Embryonic facial prominence (tissue), 1 donor: ENCODE results near the gene FFAR3.
A peak's percentile ranks its signal among the peaks of the same experiment; 100 is the strongest.
"Not testable (repeated sequence)": the region's sequence is repeated elsewhere in the genome, so short reads cannot be mapped to it uniquely, and the experiment has no call there.

Experiments
- DNase-seq: peaks from one replicate; pipeline ENCODE4 v3.0.0-alpha.2; 2016; ENCODE audit errors: extremely low spot score

Gene FFAR3

DNA sequence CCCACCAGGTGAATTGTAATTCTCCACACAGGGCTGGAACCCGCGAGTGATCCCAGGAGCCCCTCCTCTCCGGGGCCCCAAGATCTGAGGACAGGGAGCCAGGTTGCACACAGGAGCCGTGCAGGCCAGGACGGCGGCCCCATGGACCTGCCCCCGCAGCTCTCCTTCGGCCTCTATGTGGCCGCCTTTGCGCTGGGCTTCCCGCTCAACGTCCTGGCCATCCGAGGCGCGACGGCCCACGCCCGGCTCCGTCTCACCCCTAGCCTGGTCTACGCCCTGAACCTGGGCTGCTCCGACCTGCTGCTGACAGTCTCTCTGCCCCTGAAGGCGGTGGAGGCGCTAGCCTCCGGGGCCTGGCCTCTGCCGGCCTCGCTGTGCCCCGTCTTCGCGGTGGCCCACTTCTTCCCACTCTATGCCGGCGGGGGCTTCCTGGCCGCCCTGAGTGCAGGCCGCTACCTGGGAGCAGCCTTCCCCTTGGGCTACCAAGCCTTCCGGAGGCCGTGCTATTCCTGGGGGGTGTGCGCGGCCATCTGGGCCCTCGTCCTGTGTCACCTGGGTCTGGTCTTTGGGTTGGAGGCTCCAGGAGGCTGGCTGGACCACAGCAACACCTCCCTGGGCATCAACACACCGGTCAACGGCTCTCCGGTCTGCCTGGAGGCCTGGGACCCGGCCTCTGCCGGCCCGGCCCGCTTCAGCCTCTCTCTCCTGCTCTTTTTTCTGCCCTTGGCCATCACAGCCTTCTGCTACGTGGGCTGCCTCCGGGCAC, 6.7 kb upstream of the FFAR3 start:
- no peak for DNase-seq

DNA sequence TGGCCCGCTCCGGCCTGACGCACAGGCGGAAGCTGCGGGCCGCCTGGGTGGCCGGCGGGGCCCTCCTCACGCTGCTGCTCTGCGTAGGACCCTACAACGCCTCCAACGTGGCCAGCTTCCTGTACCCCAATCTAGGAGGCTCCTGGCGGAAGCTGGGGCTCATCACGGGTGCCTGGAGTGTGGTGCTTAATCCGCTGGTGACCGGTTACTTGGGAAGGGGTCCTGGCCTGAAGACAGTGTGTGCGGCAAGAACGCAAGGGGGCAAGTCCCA, 6.1 kb upstream of the FFAR3 start:
- no peak for DNase-seq

DNA sequence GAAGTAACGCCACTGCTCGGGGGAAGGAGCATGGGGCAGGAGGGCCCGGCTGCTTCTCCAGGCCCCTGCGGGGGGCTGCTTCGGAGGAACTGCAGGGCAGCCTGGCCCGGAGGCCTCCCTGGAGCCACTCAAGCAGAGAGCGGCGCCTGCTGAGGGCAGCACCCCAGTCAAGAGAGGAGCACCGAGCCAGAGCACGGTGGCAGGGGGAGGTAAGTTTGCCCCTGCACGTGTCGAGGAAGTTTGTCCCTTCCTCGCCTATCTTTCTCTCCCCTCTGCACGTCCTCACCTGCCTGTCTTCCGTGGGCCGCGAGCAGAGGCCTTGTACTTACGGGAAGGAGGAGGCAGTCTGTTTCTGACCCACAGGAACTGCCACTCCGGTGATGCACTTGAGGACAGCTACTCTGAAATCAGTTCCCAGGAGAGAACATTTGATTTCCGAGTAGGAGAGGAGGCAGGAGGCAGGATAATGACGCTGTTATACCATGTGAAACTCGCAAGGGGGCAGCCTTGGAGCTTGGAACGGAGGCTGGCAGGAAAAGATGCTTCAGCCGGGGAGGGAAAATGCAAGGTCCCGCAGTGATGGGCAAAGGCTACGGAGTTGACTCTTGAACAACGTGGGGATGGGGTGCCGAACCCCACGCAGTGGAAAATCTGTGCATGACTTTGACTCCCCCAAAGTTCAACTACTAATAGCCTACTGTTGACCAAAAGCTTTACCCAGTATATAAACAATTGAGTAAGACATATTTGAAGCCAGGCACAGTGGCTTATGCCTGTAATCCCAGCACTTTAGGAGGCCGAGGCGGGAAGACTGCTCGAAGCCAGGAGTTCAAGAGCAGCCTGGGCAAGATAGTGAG, 5.6 kb upstream of the FFAR3 start:
- peak; percentile 37 for DNase-seq

- DNase-seq: no peak
These were observed 4.6 kb upstream of the FFAR3 start for GRCh38 chr19:35353635-35354034.

GRCh38 chr19:35354898-35355297, 3.4 kb upstream of the FFAR3 start:
- DNase-seq: no peak

GRCh38 chr19:35355791-35356460, 2.3 kb upstream of the FFAR3 start:
- no peak for DNase-seq

GRCh38 chr19:35358834-35359233, 574 bp downstream of the FFAR3 start:
- not testable (repeated sequence) for DNase-seq

DNA sequence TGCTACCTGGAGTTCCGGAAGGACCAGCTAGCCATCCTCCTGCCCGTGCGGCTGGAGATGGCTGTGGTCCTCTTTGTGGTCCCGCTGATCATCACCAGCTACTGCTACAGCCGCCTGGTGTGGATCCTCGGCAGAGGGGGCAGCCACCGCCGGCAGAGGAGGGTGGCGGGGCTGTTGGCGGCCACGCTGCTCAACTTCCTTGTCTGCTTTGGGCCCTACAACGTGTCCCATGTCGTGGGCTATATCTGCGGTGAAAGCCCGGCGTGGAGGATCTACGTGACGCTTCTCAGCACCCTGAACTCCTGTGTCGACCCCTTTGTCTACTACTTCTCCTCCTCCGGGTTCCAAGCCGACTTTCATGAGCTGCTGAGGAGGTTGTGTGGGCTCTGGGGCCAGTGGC, 1.1 kb downstream of the FFAR3 start:
- DNase-seq: not testable (repeated sequence)

GRCh38 chr19:35360081-35360480, 1.8 kb downstream of the FFAR3 start:
- not testable (repeated sequence) for DNase-seq

- DNase-seq: no peak
These were observed 2.7 kb downstream of the FFAR3 start for GRCh38 chr19:35360880-35361420.

GRCh38 chr19:35362261-35363000, 4.2 kb downstream of the FFAR3 start:
- no peak for DNase-seq

DNA sequence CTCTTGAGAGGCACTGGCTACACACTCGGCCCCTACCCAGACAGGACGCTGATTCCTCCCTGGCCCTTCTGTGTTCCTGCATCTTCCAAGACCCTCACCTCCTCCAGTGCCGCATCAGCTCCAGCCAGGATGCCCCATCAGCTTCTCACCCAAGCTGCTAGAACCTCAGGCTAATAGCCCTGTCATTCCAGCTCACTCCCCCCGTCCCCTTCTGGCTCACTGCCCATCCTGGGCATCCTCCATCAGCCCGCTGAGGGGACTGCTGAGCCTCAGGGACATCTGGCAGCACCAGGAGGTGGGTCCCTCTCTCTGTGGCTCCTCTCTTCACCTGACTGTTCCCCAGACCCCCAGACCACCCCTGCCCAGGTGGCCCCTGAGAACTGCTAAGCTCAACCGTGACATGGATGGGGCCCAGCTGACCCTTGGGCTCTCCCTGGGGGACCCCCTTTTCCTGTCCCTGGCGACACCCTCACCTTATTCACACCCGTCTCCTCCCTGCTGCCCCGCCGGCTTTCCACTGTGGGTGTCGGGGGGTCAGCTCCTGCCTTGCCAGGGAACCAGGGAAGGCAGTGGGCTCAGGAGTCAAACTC, 4.8 kb downstream of the FFAR3 start:
- DNase-seq: no peak

- DNase-seq: no peak
These were observed 5.6 kb downstream of the FFAR3 start for GRCh38 chr19:35363711-35364425.

GRCh38 chr19:35365303-35365702, 7.0 kb downstream of the FFAR3 start:
- no peak for DNase-seq

GRCh38 chr19:35368378-35368777, 10.1 kb downstream of the FFAR3 start:
- no peak for DNase-seq

DNA sequence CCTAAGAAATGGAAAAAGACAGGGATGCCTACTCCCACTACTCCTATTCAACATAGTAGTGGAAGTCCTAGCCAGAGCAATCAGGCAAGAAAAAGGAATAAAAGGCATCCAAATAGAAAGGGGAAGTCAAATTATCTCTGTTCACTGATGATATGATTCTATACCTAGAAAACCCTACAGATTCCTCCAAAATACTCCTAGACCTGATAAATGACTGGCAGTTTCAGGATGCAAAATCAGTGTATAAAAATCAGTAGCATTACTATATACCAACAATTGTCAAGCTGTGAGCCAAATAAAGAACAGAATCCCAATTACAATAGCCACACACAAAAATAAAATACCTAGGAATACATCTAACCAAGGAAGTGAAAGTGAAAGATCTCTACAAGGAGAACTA, 11.3 kb downstream of the FFAR3 start:
- no peak for DNase-seq

DNA sequence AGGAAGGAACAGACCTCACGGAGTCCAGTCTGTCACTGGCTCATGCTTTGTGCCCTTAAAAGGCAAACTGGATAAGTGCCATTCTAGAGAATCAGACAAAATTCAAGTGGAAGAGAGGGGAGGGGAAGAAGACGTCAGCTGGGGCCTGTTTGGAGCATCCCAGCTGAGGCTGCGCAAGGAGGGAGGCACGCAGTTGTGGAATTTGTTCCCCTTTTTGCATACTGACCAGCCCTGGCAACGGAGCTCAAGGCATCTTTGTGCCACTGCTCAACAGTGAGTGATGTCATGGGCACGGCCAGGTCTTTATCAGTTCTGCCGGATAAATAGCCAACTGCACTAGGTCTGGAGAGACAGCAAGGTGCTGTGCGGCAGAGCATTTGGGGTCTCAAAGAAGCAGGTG, 12.5 kb downstream of the FFAR3 start, which contains the start of gene GPR42:
Gene GPR42 (plus strand): TSS at position 347 of the 400 bp plus-strand sequence. CDS start 292 bp downstream, outside the sequence.
- DNase-seq: no peak

DNA sequence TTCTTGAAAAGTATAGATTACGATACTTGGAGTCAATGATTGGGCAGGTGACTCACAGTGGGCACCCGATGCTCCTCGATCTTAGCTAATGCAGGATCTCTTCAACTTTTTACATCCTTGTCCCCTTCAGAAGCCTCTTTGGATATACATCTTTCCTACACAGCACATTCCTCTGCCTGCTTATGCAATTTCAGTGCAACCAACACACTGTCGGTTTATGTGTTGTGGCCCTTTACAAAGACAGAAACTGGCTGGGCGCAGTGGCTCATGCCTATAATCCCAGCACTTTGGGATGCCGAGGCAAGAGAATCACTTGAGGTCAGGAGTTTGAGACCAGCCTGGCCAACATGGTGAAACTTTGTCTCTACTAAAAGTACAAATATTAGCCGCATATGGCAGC, 15.2 kb downstream of the FFAR3 start:
- DNase-seq: no peak

- not testable (repeated sequence) for DNase-seq
These were observed 15.8 kb downstream of the FFAR3 start for GRCh38 chr19:35374031-35374430.

GRCh38 chr19:35375505-35376307, 17.4 kb downstream of the FFAR3 start:
- DNase-seq: no peak
